ENCODE data around the gene FBXO21. TPM values are rescaled to one million over a fixed set of nuclear protein-coding genes. Genes with fewer than 3 reads are reported as not detected.
"Not testable (repeated sequence)": the region's sequence is repeated elsewhere in the genome, so short reads cannot be mapped to it uniquely, and the experiment has no call there.

Gene FBXO21
- total RNA-seq, 2 experiments from 2014 or later: 34.4 to 60.8 TPM

- peaks cover 11% of the 10 kb centered on the region for H3K4me1 ChIP-seq (ENCODE audit: insufficient read depth, low read length, poor library complexity, severe bottlenecking)
- TSS peak; percentile 68 for BruUV-seq (replicated peaks)
- no peaks in the 10 kb centered on the region for H3K9me2 ChIP-seq (ENCODE audit: insufficient read depth, low read length)
- ChIA-PET POLR2A (no interaction called here), CTCF (ENCODE audit: unreplicated experiment) (no interaction called here)
- peaks cover 27% of the 10 kb centered on the region for H3K79me2 ChIP-seq (ENCODE audit: insufficient read depth, low read depth, low read length)
- no peak for TF ChIP-seq EZH2phosphoT487 (IDR thresholded peaks at IDR 0.05; ENCODE audit: borderline replicate concordance, low read depth, low read length)
- TF ChIP-seq, protein P1, sequence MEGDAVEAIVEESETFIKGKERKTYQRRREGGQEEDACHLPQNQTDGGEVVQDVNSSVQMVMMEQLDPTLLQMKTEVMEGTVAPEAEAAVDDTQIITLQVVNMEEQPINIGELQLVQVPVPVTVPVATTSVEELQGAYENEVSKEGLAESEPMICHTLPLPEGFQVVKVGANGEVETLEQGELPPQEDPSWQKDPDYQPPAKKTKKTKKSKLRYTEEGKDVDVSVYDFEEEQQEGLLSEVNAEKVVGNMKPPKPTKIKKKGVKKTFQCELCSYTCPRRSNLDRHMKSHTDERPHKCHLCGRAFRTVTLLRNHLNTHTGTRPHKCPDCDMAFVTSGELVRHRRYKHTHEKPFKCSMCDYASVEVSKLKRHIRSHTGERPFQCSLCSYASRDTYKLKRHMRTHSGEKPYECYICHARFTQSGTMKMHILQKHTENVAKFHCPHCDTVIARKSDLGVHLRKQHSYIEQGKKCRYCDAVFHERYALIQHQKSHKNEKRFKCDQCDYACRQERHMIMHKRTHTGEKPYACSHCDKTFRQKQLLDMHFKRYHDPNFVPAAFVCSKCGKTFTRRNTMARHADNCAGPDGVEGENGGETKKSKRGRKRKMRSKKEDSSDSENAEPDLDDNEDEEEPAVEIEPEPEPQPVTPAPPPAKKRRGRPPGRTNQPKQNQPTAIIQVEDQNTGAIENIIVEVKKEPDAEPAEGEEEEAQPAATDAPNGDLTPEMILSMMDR (conservative IDR thresholded peaks at IDR 0.05; ENCODE audit: low read length): no peak
- intact Hi-C loops (cut with micrococcal nuclease; ENCODE audit: unreplicated experiment): no loop called here
- peaks cover 9% of the 10 kb centered on the region; the same call in 1 of the 2 replicates for H4K20me1 ChIP-seq (ENCODE audit: insufficient read depth, low read length)
- H3K27ac ChIP-seq (ENCODE audit: low read depth, low read length, poor library complexity, severe bottlenecking): no peak overlapping the region
- peaks cover 58% of the 10 kb centered on the region for H3K36me3 ChIP-seq (ENCODE audit: insufficient read depth, low read length)
- H2AFZ ChIP-seq (ENCODE audit: low read length): no peak overlapping the region
- peak overlapping the region; percentile 87 for H3K4me3 ChIP-seq (ENCODE audit: low read depth, low read length, poor library complexity, severe bottlenecking)
- no peak for DNase-seq (ENCODE audit: low spot score)
- H3K4me2 ChIP-seq (ENCODE audit: low read length): peak overlapping the region; percentile 85
- no peaks in the 10 kb centered on the region for H3K9me3 ChIP-seq (ENCODE audit: low read length)
These were observed 2.1 kb downstream of the FBXO21 start for GRCh38 chr12:117188121-117188665.

DNA sequence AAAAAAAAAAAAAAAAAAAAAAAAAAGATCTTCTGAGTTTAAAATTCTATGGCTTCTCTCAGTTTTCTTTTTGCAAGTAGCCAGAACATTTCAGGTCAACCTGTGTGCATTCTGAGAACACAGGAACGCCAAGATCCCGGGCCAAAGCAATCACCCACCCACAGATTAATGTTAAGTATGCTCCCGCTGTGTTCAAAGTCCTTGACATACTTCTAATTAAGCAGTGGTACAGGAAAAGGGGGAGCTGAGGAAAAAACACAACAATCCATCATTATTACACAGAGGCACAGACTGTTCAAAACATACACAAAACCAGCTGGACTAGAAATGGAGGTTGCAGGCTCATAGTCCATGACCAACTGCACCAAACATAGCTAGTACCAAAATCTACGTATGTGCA is 2.8 kb downstream of the FBXO21 start:
- DNase-seq (ENCODE audit: low spot score): no peak
- no peak overlapping the region for H2AFZ ChIP-seq (ENCODE audit: low read length)
- no peak for TF ChIP-seq EZH2phosphoT487 (IDR thresholded peaks at IDR 0.05; ENCODE audit: borderline replicate concordance, low read depth, low read length)
- TF ChIP-seq, protein P1 (conservative IDR thresholded peaks at IDR 0.05; ENCODE audit: low read length): no peak
- intact Hi-C loops (cut with micrococcal nuclease; ENCODE audit: unreplicated experiment): no loop called here
- no peak overlapping the region for H3K4me2 ChIP-seq (ENCODE audit: low read length)
- H3K27ac ChIP-seq (ENCODE audit: low read depth, low read length, poor library complexity, severe bottlenecking): no peak overlapping the region
- H3K36me3 ChIP-seq (ENCODE audit: insufficient read depth, low read length): peaks cover 66% of the 10 kb centered on the region
- peaks cover 11% of the 10 kb centered on the region for H3K4me1 ChIP-seq (ENCODE audit: insufficient read depth, low read length, poor library complexity, severe bottlenecking)
- no TSS peak for BruUV-seq (replicated peaks)
- no peaks in the 10 kb centered on the region for H3K9me2 ChIP-seq (ENCODE audit: insufficient read depth, low read length)
- H3K4me3 ChIP-seq (ENCODE audit: low read depth, low read length, poor library complexity, severe bottlenecking): no peak overlapping the region
- H3K79me2 ChIP-seq (ENCODE audit: insufficient read depth, low read depth, low read length): peaks cover 27% of the 10 kb centered on the region
- H3K9me3 ChIP-seq (ENCODE audit: low read length): no peaks in the 10 kb centered on the region
- H4K20me1 ChIP-seq (ENCODE audit: insufficient read depth, low read length): peaks cover 9% of the 10 kb centered on the region; the same call in 1 of the 2 replicates
- ChIA-PET CTCF (ENCODE audit: unreplicated experiment) (no interaction called here), POLR2A (no interaction called here)

GRCh38 chr12:117182866-117183265 is 7.4 kb downstream of the FBXO21 start:
- no peaks in the 10 kb centered on the region for H3K4me1 ChIP-seq (ENCODE audit: insufficient read depth, low read length, poor library complexity, severe bottlenecking)
- H3K4me3 ChIP-seq (ENCODE audit: low read depth, low read length, poor library complexity, severe bottlenecking): no peak overlapping the region
- H3K4me2 ChIP-seq (ENCODE audit: low read length): no peak overlapping the region
- H3K27ac ChIP-seq (ENCODE audit: low read depth, low read length, poor library complexity, severe bottlenecking): no peak overlapping the region
- intact Hi-C loops (cut with micrococcal nuclease; ENCODE audit: unreplicated experiment): no loop called here
- H3K36me3 ChIP-seq (ENCODE audit: insufficient read depth, low read length): peaks cover 98% of the 10 kb centered on the region
- no peak overlapping the region for H2AFZ ChIP-seq (ENCODE audit: low read length)
- H3K9me2 ChIP-seq (ENCODE audit: insufficient read depth, low read length): no peaks in the 10 kb centered on the region
- ChIA-PET CTCF (ENCODE audit: unreplicated experiment) (no interaction called here), POLR2A (interaction anchor here (0.6 kb wide), 1 partner anchor 17 kb away, joined by 3 read pairs; no protein-coding TSS in a partner anchor)
- BruUV-seq (replicated peaks): no TSS peak
- no peaks in the 10 kb centered on the region for H4K20me1 ChIP-seq (ENCODE audit: insufficient read depth, low read length)
- no peak for DNase-seq (ENCODE audit: low spot score)
- H3K79me2 ChIP-seq (ENCODE audit: insufficient read depth, low read depth, low read length): peaks cover 9% of the 10 kb centered on the region
- H3K9me3 ChIP-seq (ENCODE audit: low read length): peaks cover 15% of the 10 kb centered on the region; the same call in 1 of the 2 replicates
- TF ChIP-seq, protein P1 (conservative IDR thresholded peaks at IDR 0.05; ENCODE audit: low read length): no peak

GRCh38 chr12:117181468-117181843 is 8.8 kb downstream of the FBXO21 start:
- intact Hi-C loops (cut with micrococcal nuclease; ENCODE audit: unreplicated experiment); CTCF ChIA-PET (ENCODE audit: unreplicated experiment); H3K4me3 ChIP-seq (ENCODE audit: low read depth, low read length, poor library complexity, severe bottlenecking); H4K20me1 ChIP-seq (ENCODE audit: insufficient read depth, low read length); H3K4me2 ChIP-seq (ENCODE audit: low read length); H3K27ac ChIP-seq (ENCODE audit: low read depth, low read length, poor library complexity, severe bottlenecking); H3K4me1 ChIP-seq (ENCODE audit: insufficient read depth, low read length, poor library complexity, severe bottlenecking); H2AFZ ChIP-seq (ENCODE audit: low read length); DNase-seq (ENCODE audit: low spot score); H3K79me2 ChIP-seq (ENCODE audit: insufficient read depth, low read depth, low read length); BruUV-seq (replicated peaks); H3K9me2 ChIP-seq (ENCODE audit: insufficient read depth, low read length): not testable (repeated sequence)
- Histone ChIP-seq H3K9me3 (ENCODE audit: low read length) (peaks cover 15% of the 10 kb centered on the region; the same call in 1 of the 2 replicates), H3K36me3 (ENCODE audit: insufficient read depth, low read length) (peaks cover 100% of the 10 kb centered on the region)
- POLR2A ChIA-PET: interaction anchor here (0.6 to 0.7 kb wide), 2 partner anchors 25 to 62 kb away, joined by 3 read pairs; no protein-coding TSS in a partner anchor

Measured in OCI-LY7 (cell line).